HG03342 (cell line): ENCODE results near the gene ZNF888.
"Not testable (repeated sequence)": the region's sequence is repeated elsewhere in the genome, so short reads cannot be mapped to it uniquely, and the experiment has no call there.

ENCODE experiments used
- ATAC-seq: cut with Tn5 transposase; IDR thresholded peaks from one replicate; pipeline ENCODE4 v1.9.1; 2021; ENCODE audit warnings: mild to moderate bottlenecking, moderate library complexity; ENCODE audit not compliant: unreplicated experiment

Gene ZNF888

DNA sequence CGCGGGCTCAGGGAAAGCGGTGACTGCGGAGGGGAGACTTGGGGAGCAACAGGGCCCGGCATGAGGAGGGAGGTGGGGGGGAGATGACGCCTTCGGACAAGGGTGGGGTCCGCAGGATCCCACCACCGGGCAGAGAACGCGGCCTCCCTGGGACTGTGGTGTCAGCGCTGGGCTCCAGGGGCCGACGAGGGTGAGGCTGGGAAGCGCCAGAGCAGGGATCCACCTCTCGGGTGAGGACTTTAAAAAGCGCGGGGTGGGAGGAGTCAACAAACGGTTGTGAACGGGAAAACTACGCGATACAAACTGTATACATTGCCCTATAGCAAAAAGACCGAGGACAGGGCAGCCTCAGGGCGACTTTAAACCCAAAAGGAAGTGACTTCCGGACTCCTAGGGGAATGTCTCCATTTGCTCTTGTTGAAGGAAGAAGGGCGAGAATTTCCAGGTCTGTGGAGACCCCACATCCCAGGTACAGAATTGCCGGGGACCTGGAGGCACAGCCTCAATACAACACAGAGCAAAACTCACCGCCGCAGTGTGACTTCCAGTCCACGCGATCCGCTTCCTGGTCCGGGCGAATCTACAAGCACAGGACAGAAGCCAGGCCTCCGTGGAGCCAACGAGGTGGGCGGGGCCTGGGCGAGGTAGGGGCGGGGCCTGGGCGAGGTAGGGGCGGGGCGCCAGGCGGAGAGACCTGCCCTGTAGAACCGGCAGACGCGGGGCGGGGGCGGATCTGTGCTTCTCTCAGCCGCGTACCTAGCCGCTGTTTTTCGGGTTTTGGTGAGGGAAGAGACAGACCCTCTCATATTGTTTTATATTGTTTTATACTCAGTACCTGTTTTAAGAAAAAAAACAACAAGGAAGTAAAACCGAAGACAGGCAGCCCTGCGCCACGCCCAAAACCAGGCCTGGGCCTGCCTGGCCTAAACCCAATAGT, at the start of gene ZNF888:
TSS of gene ZNF888 (minus strand) at position 588 of the 937 bp plus-strand sequence. CDS start 5,555 bp downstream, outside the sequence.
- ATAC-seq, result peak; percentile 98

DNA sequence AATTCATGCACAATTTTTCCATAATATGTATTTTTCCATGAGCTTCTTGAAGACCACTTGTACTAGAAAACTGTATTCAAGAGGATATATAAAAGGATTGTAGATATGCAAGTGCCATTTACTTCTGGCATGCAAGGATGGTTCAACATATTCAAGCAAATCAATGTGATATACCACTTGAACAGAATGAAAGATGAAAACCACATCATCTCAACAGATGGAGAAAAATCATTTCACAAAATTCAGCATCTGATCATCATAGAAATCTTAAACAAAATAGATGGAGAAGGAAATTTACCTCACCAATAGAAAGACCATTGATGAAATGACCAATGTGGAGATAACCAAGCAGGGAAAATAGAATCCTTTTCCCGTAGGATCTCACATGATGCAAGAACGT, 44.5 kb upstream of the ZNF888 start:
- no peak for ATAC-seq

DNA sequence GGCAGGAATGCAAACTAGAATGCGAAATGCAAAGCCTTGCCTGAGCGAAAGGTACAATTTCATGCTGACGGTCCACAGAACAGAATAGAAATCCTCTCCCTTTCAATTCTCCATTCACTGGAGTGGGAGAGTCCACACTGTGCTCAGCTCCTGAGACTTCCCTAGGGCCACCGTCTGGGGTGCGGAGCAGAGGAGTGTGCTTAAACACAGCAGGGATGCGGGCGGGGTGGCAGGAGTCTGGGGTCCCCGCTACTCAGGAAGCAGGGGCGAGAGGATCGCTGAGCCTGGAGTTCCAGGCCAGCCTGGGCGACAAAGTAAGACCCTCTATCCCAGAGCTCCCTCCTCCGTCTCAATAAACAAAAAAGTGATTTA, 40.0 kb upstream of the ZNF888 start:
- ATAC-seq, result no peak

DNA sequence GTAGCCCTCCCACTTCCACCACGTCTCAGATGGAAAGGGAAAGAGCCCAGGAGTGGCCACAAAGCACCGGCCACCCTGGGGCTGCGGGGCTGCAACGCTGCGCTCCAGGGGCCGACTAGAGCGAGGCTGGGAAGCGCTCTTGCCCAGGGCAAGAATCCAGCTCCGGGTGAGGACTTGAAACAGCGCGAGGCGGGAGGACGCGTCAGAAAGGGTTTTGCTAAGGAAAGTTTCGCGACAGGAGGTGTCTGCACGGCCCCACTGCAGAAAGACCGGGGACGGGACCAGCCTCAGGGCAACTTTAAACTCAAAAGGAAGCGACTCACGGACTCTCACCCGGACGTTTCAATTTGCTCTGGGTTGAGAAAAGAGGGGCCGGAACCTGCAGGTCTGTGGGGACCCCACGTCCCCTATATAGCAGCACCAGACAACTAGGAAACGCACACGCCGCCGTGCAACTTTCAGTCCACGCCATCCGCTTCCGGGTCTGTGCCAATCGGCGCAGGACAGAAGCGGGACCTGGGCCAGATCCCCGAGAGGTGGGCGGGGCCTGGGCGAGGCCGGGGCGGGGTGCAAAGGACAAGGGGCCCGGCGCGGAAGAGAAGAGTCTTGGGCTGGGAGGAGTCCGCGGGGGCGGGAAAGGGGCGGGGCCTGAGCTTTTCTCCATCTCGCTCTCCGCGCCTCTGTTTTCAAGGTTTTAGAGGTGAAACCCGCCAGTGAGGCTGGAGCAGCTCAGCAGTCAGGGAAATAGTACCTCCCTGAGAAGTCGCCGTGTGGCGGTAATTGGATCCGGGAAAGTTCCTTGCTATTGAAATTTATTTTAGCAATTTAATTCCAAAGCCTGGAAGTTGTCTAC, 39.4 kb upstream of the ZNF888 start, which contains the start of gene ZNF816:
TSS of gene ZNF816 (minus strand) at position 488 of the 853 bp plus-strand sequence. CDS start 6,792 bp downstream, outside the sequence.
- ATAC-seq, result peak; percentile 95

DNA sequence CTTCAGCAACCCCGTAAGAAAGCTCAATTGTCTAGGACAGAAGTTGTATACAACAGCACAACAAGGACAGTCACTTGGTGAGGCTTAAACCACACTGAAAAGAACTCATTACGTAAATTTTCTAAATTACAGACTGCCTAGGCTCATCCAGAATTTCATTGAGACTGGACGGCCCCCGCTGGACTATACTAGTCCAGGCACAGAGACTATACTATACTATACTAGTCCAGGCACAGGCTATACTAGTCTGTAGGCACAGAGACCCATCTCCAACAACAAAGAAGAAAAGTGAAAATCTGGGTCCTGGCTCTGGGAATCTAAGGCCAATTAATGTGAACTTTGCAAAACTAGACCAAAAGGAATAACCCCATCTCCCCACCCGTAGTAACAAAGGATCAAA, 38.8 kb upstream of the ZNF888 start:
- ATAC-seq, result no peak

DNA sequence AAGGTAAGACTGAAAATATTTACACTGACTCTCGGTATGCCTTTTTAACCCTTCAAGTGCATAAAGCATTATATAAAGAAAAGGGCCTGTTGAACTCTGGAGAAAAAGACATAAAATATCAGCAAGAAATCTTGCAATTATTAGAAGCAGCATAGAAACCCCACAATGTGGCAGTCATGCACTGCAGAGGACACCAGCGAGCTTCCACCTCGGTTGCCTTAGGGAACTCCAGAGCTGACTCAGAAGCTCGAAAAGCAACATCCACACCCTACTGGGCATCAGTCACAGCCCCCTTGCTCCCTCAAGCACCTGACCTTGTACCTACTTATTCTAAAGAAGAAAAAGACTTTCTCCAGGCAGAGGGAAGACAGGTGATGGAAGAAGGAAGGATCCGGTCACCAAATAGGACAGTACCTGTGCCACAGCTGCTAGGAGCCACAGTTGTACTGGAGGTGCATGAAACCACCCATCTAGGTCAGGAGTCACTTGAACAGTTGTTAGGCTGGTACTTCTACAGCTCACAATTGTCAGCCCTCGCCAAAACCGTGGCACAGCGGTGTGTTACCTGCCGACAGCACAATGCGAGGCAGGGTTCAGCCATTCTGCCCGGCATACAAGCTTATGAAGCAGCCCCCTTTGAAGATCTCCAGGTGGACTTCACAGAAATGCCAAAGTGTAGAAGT, 36.5 kb upstream of the ZNF888 start:
- ATAC-seq, result no peak

DNA sequence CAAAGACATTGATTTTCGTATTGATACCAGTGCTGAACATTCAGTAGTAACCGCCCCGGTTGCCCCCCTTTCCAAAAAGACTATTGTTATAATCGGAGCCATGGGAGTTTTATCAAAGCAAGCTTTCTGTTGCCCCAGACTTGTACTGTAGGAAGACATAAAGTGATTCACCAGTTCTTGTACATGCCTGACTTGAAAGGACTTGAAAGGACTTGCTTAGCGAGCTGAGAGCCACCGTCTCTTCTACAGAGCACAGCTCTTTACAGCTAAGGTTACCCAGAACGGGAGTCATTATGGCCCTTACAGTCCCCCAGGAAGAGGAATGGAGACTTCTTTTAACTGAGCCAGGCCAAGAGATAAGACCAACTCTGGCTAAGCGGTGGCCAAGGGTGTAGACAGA, 34.4 kb upstream of the ZNF888 start:
- ATAC-seq, result no peak

DNA sequence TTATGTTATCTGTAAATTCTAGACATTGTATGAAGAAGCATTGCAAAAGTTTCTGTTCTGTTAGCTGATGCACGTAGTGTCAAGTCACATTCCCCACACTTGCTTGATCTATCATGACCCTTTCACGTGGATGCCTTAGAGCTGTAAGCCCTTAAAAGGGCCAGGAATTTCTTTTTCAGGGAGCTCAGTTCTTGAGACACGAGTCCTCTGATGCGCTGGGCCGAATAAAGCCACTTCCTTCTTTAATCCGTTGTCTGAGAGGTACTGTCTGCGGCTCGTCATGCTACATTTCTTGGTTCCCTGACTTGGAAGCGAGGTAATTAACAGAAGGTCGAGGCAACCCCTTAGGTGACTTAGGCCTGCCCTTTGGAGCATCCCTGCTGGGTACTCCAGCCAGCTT, 33.7 kb upstream of the ZNF888 start:
- no peak for ATAC-seq

DNA sequence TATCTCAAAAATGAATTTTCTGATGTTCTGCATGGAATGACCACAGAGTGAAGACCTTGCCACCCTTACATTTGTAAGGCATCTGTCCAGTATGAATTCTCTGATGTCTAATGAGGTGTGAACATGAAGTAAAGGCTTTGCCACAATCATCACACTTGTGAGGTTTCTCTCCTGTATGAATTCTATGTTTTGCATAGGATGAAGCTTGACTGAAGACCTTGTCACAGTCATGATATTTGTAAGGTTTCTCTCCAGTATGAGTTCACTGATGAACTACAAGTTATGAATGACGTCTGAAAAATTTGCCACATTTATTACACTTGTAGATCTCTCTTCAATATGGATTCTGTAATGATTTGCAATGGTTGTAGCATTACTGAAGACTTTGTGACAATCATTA, 26.2 kb upstream of the ZNF888 start:
- ATAC-seq, result no peak

DNA sequence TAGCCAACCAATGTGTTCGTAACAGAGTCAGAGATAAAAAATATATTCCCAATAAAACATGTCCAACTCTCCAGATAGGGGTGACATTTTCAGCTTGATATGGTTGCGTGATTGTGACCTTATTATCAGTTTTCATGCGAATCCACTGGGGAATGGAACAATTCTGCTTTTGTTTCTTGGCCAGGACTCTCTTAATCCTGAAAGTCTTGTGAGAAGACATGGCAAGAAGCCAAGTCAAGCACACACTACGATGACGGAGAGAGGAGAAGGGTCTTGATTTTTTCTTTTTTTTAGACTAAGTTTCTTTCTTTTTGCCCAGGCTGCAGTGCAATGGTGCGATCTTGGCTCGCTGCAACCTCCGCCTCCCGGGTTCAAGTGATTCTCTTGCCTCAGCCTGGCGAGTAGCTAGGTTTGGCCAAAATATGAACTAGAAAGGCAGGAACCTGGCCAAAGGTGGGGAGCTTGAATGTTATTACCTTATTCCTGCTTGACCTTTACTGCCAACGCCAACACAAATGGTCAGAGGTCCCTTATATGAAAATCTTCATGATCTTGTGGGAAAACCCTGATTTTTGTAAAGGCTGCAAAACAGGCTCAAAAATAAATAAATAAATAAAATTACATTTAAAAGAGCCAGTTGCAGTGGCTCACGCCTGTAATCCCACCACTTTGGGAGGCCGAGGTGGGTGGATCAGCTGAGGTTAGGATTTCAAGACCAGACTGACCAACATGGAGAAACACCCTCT, 25.0 kb upstream of the ZNF888 start:
- no peak for ATAC-seq

DNA sequence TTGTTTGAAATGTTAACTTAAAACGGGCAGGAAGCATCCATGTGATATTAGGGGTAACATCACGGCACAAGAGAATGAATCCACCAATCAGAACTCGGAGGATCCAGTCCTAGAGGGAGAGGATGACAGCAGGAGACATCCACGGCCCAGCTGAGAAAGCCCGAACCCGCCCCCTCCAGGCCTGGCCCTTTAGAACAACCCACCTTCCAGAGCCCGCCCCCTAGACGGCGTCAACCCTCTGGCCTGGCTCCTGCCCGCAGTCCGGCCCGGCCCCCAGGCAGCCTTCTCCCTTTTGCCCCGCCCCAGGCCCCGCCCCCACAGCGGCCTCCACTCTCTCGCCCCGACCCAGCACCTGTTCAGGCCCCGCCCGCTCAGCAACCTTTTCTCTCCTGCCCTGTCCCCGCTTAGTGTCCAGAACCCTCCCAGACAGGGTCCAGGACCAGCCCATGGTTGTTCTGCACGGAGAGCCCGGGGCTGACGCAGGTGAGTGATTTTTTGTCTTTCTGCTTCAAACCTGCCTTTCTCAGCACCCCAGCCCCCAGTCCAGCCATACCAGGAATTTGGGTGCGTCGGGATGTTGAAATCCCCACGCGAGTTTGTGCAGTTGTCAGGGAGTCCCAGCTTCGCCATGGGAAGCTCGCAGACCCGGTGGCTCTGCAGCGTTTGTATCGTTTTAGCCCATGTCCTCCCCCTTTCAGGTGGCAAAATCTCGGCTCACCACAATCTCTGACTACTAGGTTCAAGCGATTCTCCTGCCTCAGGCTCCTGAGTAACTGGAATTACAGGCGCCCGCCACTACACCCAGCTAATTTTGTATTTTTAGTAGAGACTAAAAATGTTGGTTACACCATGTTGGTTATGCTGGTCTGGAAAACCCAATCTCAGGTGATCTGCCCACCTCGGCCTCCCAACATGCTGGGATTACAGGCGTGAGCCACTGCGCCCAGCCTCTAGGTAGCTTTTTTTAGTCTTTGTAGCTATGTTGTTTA, 23.4 kb upstream of the ZNF888 start:
- no peak for ATAC-seq

DNA sequence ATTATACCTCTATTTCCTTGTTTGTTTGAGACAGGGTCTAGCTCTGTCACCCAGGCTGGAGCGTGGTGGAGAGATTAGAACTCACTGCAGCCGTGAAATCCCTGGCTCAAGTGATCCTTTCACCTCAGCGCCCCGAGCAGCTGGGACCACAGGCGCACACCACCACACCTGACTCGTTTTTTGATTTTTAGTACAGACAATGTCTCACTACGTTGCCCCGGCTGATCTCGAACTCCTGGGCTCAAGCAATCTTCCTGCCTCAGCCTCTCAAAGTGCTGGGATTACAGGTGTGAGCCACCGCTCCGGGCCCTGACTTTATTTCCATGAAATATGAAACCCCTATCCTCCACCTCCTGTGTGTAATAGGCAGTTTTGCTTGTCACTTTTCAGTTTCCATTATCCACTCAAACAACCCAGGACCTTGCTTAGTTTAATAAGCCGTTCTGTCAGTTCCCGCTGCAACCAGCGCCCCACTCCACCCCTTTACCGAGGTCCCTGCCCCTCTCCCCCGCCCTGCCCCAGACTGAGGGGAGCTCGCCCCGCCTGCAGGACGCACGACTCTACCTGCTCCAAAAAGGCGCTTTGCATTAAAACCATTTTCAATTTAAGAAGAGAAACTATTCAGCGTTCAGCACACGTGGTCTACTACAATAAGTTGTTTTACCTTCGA, 22.6 kb upstream of the ZNF888 start:
- no peak for ATAC-seq

DNA sequence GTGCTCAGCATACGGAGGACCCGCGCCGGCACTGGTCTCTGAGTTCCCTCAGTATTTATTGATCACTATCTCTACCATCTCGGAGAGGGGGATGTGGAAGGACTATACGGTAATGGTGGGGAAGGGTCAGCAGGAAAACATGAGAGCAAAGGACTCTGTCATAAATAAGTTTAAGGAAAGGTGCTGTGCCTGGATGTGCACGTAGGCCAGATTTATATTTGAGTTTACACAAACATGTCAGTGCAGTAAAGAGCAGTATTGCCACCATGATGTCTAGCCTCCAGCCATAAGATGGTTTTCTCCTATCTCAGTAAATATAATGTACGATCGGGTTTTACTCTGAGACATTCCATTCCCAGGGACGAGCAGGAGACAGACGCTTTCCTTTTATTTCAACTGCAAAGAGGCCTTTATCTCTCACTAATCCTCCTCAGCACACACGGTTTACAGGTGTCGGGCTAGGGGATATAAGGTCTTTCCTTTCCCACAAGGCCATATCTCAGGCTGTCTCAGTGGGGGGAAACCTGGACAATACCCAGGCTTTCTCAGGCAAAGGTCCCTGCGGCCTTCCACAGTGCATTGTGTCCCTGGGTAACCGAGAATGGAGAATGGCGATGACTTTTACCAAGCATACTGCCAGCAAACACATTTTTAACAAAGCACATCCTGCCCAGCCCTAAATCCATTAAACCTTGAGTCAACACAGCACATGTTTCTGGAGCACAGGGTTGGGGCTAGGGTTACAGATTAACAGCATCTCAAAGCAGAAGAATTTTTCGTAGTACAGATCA, 21.7 kb upstream of the ZNF888 start:
- ATAC-seq, result not testable (repeated sequence)

DNA sequence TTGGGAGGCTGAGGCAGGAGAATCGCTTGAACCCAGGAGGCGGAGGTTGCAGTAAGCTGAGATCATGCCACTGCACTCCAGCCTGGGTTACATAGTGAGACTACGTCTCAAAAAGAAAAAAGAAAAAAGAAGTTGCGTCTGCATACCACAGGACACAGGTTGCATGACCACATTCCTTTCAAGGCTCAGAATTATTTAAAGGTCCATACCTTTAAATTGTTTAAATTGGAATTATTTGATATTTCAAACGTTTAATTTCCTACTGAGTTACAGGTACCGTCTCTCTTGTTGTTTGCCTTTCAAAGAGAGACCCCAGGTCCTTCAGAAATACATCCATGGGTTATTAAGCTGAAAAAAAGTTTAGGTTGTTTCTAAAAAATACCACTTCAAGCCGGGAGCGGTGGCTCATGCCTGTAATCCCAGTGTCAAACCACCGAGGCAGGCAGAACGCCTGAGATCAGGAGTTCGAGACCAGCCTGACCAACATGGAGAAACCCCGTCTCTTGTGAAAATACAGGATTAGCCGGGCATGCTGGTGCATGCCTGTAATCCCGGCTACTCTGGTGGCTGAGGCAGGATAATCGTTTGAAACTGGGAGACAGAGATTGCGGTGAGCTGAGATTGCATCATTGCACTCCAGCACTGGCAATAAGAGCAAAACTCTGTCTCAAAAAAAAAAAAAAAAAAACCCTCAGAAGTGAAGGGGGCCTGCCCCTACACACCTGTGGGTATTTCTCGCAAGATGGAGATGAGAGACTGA, 20.8 kb upstream of the ZNF888 start:
- no peak for ATAC-seq

DNA sequence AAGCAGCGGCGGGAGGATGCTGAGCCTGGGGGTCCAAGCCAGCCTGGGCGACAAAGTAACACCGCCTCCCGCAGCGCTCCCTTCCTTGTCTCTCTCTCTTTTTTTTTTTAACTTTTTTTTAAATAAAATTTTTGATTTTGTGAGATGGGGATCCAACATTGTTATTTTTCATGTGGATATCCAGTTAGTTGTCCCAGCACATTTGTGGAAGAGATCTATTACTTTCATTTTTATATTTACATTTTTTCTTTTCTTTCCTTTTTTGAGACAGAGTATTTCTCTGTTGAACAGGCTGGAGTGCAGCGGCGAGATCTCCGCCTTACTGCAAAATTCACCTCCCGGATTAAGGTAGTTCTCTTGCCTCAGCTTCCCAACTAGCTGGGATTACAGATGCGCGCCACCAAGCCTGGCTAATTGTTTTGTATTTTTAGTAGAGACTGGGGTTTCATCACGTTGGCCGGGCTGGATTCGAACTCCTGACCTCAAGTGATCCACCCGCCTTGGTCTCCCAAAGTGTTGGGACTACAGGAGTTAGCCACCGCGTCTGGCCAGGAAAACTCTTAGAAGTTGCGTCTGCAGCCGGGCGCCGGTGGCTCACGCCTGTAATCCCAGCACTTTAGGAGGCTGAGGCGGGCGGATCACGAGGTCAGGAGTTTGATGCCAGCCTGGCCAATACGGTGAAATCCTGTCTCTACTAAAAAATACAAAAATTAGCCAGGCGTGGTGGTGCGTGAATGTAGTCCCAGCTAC, 20.1 kb upstream of the ZNF888 start:
- ATAC-seq, result peak; percentile 15

DNA sequence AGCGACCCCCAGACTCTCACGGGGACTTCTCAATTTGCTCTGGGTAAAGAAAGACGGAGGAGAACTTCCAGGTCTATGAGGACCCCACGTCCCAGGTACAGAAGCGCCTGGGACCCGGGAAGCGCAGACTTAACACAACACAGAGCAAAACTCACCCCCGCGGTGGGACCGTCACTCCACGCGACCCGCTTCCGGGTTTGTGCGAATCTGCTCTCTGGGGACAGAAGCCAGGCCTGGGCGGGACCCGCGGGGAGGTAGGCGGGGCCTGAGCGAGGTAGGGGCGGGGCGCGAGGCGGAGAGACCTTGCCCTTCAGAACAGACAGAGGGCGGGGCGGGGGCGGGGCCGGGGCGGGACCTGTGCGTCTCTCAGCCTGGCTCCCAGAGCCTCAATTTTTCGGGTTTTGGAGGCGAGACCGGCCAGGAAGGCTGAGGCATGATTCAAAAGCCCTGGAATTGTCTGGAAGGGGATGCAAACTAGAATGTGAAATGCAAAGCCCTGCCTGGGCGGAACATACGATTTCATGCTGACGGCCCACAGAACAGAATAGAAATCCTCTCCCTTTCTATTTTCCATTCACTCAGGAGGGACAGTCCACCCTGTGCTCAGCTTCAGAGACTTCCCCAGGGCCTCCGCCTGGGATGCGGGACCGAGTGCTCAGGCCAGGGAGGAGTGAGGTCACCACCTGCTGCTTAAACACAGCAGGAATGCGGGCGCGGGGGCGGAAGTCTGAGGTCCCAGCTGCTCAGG, 19.3 kb upstream of the ZNF888 start:
- ATAC-seq, result peak; percentile 95
